Activated CD8-positive, alpha-beta T cell treated with anti-CD3 and anti-CD28 coated beads, Interleukin-2, amount 10 ng/mL, durations not matched to agents 7 days and 5 days (primary cell): ENCODE results near the gene C16orf46. TPM values are rescaled to one million over a fixed set of nuclear protein-coding genes. Genes with fewer than 3 reads are reported as not detected.

Experiments used
- ATAC-seq: fragments of 150-1000 bp; cut with Tn5 transposase; one replicate; pipeline ENCODE4 v1.10.0; 2021; ENCODE audit warnings: moderate library complexity
- CTCF ChIA-PET: fragments of 350-600 bp; sonication (Branson Sonifier 250); formaldehyde crosslinking; loops from one replicate; lab custom pipeline; 2021; ENCODE audit warnings: antibody characterized with exemption; lab: Charles Lee
- POLR2A ChIA-PET: fragments of 350-600 bp; sonication (Branson Sonifier 250); formaldehyde crosslinking; loops from one replicate; lab custom pipeline; 2021; ENCODE audit warnings: antibody characterized with exemption; lab: Charles Lee
- DNase-seq: peaks from one replicate; pipeline ENCODE4 v3.0.0-alpha.2; 2020
- H3K27ac Mint-ChIP-seq: one replicate; pipeline ENCODE4 v1.8.0; 2021; ENCODE audit warnings: mild to moderate bottlenecking, mixed read lengths
- H3K27me3 Mint-ChIP-seq: one replicate; pipeline ENCODE4 v1.8.0; 2021; ENCODE audit warnings: low read depth, mixed read lengths
- H3K36me3 Mint-ChIP-seq: one replicate; pipeline ENCODE4 v1.8.0; 2021; ENCODE audit warnings: low read depth, mixed read lengths
- H3K4me1 Mint-ChIP-seq: one replicate; pipeline ENCODE4 v1.8.0; 2021; ENCODE audit warnings: low read depth, mixed read lengths
- H3K4me3 Mint-ChIP-seq: one replicate; pipeline ENCODE4 v1.8.0; 2021; ENCODE audit warnings: mild to moderate bottlenecking, mixed read lengths
- H3K9me3 Mint-ChIP-seq: one replicate; pipeline ENCODE4 v1.8.0; 2022; ENCODE audit warnings: mixed read lengths; ENCODE audit not compliant: insufficient read depth
- total RNA-seq, 2 experiments: library from RNA; stranded (reverse); gene quantifications; one replicate each; pipeline ENCODE4 v1.2.3, GENCODE V29; 2021

The C16orf46 gene
- total RNA-seq, 2 experiments from 2014 or later: 0.23 TPM; not detected in 1

DNA sequence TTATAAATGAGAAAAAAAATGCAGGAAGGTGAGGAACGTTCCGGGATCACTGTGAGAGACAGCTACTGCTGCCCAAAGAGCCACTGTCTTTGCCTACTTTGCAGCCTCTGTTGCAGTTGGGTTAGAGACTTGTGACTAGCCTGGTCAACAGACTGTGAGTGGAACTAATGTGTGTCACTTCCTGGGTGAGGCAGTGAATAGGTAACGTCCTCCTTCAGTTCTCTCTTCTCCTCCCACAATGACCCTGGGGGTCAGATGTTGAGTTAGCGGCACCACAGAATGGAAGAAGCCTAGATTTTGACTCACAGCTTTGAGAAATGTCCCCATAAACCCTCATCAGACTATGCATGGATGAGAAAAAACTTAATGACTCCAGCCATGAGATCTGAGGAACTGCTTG lies 5.2 kb downstream of the C16orf46 start:
- no peak for DNase-seq
- ChIA-PET CTCF (interaction anchor here (9.0 kb wide), 1 partner anchor 36 kb away, joined by 107 read pairs; the partner anchor contains the start of gene ATMIN), POLR2A (no interaction called here)
- Mint-ChIP-seq H3K27me3 (no peaks in the 10 kb centered on the region), H3K4me3 (no peak overlapping the region), H3K9me3 (no peaks in the 10 kb centered on the region), H3K36me3 (no peaks in the 10 kb centered on the region), H3K4me1 (peaks cover 16% of the 10 kb centered on the region), H3K27ac (no peak overlapping the region)
- ATAC-seq: no peak

DNA sequence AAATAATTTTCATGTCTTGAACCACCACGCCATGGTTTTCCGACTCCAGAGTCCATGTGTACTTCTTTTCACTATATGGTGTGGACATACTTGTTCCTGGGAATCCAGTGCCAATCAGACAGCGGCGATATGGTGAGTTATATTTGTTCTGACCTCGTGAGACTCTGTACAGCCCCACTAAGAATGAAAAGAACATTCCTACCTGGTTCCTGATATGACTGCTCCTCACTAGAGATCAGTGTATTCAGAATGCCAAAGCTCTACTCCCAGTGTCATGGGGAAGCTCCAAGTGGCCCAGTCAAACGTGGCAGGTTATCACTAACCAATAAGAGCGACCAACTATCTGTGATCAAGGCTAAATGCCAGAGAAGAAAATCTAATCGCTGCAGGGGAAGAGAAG lies 6.1 kb downstream of the C16orf46 start:
- Mint-ChIP-seq H3K9me3 (no peaks in the 10 kb centered on the region), H3K27me3 (no peaks in the 10 kb centered on the region), H3K36me3 (no peaks in the 10 kb centered on the region), H3K27ac (no peak overlapping the region), H3K4me1 (peaks cover 18% of the 10 kb centered on the region), H3K4me3 (no peak overlapping the region)
- CTCF ChIA-PET: interaction anchor here (9.0 kb wide), 1 partner anchor 35 kb away, joined by 107 read pairs; the partner anchor contains the start of gene ATMIN
- ATAC-seq (no peak), DNase-seq (no peak)
- POLR2A ChIA-PET: no interaction called here

DNA sequence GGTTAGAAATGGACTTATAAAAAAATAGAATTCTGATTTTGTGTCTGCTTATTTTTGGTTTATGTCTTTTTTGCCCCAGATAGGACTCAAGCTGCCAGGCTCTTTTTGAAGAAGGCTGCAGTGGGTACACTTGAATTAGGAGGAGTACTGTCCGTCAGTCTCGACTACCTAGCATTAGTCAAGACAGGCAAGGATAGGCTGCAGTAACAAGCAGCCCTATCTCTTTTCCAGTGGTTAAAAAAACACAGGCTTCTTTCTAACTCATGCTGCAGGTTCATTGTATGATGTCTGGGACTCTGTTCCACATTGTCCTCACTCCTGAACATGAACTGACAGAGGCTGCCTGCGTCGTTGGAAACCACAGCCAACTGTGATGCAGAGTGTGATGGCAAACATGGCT lies 8.0 kb downstream of the C16orf46 start:
- Mint-ChIP-seq H3K27me3 (no peaks in the 10 kb centered on the region), H3K4me3 (no peak overlapping the region), H3K9me3 (no peaks in the 10 kb centered on the region), H3K36me3 (no peaks in the 10 kb centered on the region), H3K4me1 (peaks cover 17% of the 10 kb centered on the region), H3K27ac (no peak overlapping the region)
- ChIA-PET POLR2A (no interaction called here), CTCF (interaction anchor here (1.4 kb wide), 1 partner anchor 33 kb away, joined by 7 read pairs; the partner anchor contains the start of gene ATMIN)
- DNase-seq (no peak), ATAC-seq (no peak)

GRCh38 chr16:81067166-81067565 lies 9.9 kb downstream of the C16orf46 start:
- ATAC-seq: no peak
- no peaks in the 10 kb centered on the region for H3K9me3 Mint-ChIP-seq
- ChIA-PET POLR2A (interaction anchor here (0.6 to 1.9 kb wide), 3 partner anchors 10 to 413 kb away, joined by 3 to 9 read pairs (median 4); partner anchors contain the start of genes ATMIN and C16orf46), CTCF (interaction anchor here (1.2 kb wide), 1 partner anchor 31 kb away, joined by 6 read pairs; the partner anchor contains the start of gene ATMIN)
- no peaks in the 10 kb centered on the region for H3K27me3 Mint-ChIP-seq
- peaks cover 17% of the 10 kb centered on the region for H3K4me1 Mint-ChIP-seq
- no peak overlapping the region for H3K27ac Mint-ChIP-seq
- no peak for DNase-seq
- H3K36me3 Mint-ChIP-seq: no peaks in the 10 kb centered on the region
- H3K4me3 Mint-ChIP-seq: no peak overlapping the region

- DNase-seq: no peak
- H3K27me3 Mint-ChIP-seq: no peaks in the 10 kb centered on the region
- H3K27ac Mint-ChIP-seq: no peak overlapping the region
- POLR2A ChIA-PET: interaction anchor here (0.6 to 1.9 kb wide), 3 partner anchors 11 to 413 kb away, joined by 3 to 9 read pairs (median 4); partner anchors contain the start of genes ATMIN and C16orf46
- ATAC-seq: no peak
- CTCF ChIA-PET: interaction anchor here (1.2 kb wide), 1 partner anchor 31 kb away, joined by 6 read pairs; the partner anchor contains the start of gene ATMIN
- H3K4me3 Mint-ChIP-seq: no peak overlapping the region
- H3K9me3 Mint-ChIP-seq: no peaks in the 10 kb centered on the region
- H3K36me3 Mint-ChIP-seq: no peaks in the 10 kb centered on the region
- H3K4me1 Mint-ChIP-seq: peaks cover 12% of the 10 kb centered on the region
Observed at GRCh38 chr16:81066681-81067080, 10.4 kb downstream of the C16orf46 start.

GRCh38 chr16:81061871-81062608 lies 15.0 kb downstream of the C16orf46 start:
- peaks cover 5% of the 10 kb centered on the region for H3K4me1 Mint-ChIP-seq

DNA sequence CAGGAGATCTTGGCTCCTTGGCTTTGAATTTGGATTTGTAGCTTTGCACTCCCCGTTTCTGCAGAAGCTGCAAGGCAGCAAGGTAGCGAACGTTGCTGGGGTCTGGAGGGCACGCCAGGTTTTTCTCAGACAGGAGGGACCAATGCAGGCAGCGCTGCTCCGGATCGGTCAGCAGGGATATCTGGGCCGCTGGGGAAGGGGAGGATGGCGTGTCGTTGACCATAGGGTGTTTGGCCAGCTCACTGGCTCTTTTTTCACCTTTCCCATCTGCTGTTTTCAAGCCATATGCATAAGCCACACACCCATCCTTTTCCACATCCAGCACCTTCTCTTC lies 15.8 kb downstream of the C16orf46 start:
- CTCF ChIA-PET: no interaction called here
- POLR2A ChIA-PET: no interaction called here

More at GRCh38 chr16:81061871-81062608, 15.0 kb downstream of the C16orf46 start:
- DNase-seq (no peak), ATAC-seq (no peak)
- H3K9me3 Mint-ChIP-seq: no peaks in the 10 kb centered on the region
- no peaks in the 10 kb centered on the region for H3K27me3 Mint-ChIP-seq
- H3K4me3 Mint-ChIP-seq: no peak overlapping the region
- H3K36me3 Mint-ChIP-seq: no peaks in the 10 kb centered on the region
- ChIA-PET POLR2A (no interaction called here), CTCF (no interaction called here)
- no peak overlapping the region for H3K27ac Mint-ChIP-seq

DNA sequence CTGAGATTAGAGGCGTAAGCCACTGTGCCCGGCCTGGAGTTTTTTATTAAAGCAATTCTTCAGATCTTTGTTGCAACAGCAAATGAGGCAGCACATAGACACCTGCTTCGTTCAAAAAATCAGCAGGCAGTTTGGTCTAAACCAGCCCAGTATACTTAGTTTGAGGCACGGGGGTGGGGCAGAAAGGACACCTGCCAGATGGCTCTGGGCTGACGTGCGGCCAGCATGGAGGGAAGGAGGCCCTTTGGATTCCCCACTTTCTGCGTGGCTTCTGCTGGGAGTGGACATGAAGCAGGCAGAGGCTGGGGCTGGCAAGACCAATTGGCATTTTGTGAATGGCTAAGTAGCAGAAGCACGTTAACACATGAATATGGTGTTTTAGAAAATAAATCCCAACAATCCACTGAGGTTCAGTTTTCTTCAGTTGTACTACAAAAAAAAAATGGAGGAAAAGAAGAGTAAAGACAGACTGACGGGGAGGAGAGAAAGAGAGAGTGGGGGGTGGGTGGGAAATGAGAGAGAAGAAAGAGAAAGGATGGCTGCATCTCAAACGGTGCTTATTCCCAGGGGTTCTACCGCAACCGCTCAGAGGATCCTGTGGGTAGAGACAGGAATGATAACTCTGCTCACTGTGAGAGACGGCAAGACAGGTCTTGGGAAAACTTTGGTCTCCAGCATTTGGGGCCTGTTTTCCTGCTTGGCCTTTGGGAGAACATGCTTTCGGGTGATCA lies 16.3 kb downstream of the C16orf46 start:
- Mint-ChIP-seq H3K27me3 (no peaks in the 10 kb centered on the region), H3K9me3 (no peaks in the 10 kb centered on the region), H3K4me3 (no peak overlapping the region), H3K4me1 (no peaks in the 10 kb centered on the region), H3K36me3 (no peaks in the 10 kb centered on the region), H3K27ac (no peak overlapping the region)
- ChIA-PET CTCF (no interaction called here), POLR2A (no interaction called here)
- ATAC-seq (no peak), DNase-seq (no peak)

More for the DNA sequence above, 15.8 kb downstream of the C16orf46 start:
- DNase-seq: no peak
- ATAC-seq: no peak
- no peaks in the 10 kb centered on the region for H3K27me3 Mint-ChIP-seq
- H3K4me1 Mint-ChIP-seq: no peaks in the 10 kb centered on the region
- H3K4me3 Mint-ChIP-seq: no peak overlapping the region
- H3K36me3 Mint-ChIP-seq: no peaks in the 10 kb centered on the region
- no peaks in the 10 kb centered on the region for H3K9me3 Mint-ChIP-seq
- no peak overlapping the region for H3K27ac Mint-ChIP-seq

- Mint-ChIP-seq H3K27ac (no peak overlapping the region), H3K36me3 (peaks cover 7% of the 10 kb centered on the region), H3K27me3 (no peaks in the 10 kb centered on the region), H3K9me3 (peaks cover 16% of the 10 kb centered on the region), H3K4me3 (no peak overlapping the region), H3K4me1 (no peaks in the 10 kb centered on the region)
- ATAC-seq (no peak), DNase-seq (no peak)
- POLR2A ChIA-PET: no interaction called here
- CTCF ChIA-PET: no interaction called here
Observed at GRCh38 chr16:81053761-81054160, 23.3 kb downstream of the C16orf46 start.

DNA sequence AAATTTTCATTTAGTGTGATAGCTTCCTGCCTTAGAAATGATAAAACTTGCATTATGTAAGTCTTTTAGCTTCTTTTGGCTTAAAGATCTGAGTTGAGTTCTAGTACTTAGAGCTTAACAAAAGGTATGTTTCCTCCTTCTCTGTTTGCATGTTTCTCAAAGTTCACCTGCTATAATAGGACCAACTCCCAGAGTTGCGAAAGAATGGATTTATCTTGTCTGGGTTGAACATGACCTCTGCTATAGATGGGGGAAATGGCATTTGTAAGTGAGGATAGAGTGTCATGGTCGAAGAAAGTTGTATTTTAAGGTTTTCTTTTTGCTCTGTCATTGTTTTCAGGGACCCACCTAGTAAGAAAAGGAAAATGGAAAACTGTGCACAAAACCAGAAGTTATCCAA lies 34.2 kb downstream of the C16orf46 start:
- ATAC-seq: no peak
- Mint-ChIP-seq H3K27ac (no peak overlapping the region), H3K4me1 (peaks cover 9% of the 10 kb centered on the region), H3K27me3 (no peaks in the 10 kb centered on the region), H3K4me3 (no peak overlapping the region), H3K9me3 (no peaks in the 10 kb centered on the region), H3K36me3 (peaks cover 54% of the 10 kb centered on the region)
- ChIA-PET POLR2A (no interaction called here), CTCF (interaction anchor here (1.7 kb wide), 1 partner anchor 34 kb away, joined by 4 read pairs; the partner anchor contains the start of gene C16orf46)
- DNase-seq: no peak

- Mint-ChIP-seq H3K4me3 (no peak overlapping the region), H3K27ac (no peak overlapping the region), H3K4me1 (peaks cover 20% of the 10 kb centered on the region), H3K36me3 (peaks cover 57% of the 10 kb centered on the region), H3K9me3 (no peaks in the 10 kb centered on the region), H3K27me3 (no peaks in the 10 kb centered on the region)
- CTCF ChIA-PET: no interaction called here
- POLR2A ChIA-PET: no interaction called here
- DNase-seq: no peak
- ATAC-seq: no peak
Observed at GRCh38 chr16:81041696-81042095, 35.3 kb downstream of the C16orf46 start.

- CTCF ChIA-PET: no interaction called here
Observed at GRCh38 chr16:81040842-81041241, 36.2 kb downstream of the C16orf46 start.

More at GRCh38 chr16:81040842-81041241, 36.2 kb downstream of the C16orf46 start:
- no peak overlapping the region for H3K4me3 Mint-ChIP-seq
- H3K27ac Mint-ChIP-seq: no peak overlapping the region
- POLR2A ChIA-PET: no interaction called here
- H3K9me3 Mint-ChIP-seq: no peaks in the 10 kb centered on the region
- DNase-seq (no peak), ATAC-seq (no peak)
- no peaks in the 10 kb centered on the region for H3K27me3 Mint-ChIP-seq
- H3K4me1 Mint-ChIP-seq: peaks cover 23% of the 10 kb centered on the region
- peaks cover 56% of the 10 kb centered on the region for H3K36me3 Mint-ChIP-seq
